H1 (cell line): ENCODE measurements around the gene EMX1. TPM values are rescaled to one million over a fixed set of nuclear protein-coding genes. Genes with fewer than 3 reads are reported as not detected.

ENCODE experiments used
- CHD1 ChIP-seq: IDR thresholded peaks from 2 replicates; pipeline ENCODE4 v1.6.1; 2012; ENCODE audit warnings: low read depth, low read length, improper control_type of control experiment
- KDM5A ChIP-seq: fragments of 200-600 bp; IDR thresholded peaks from 2 replicates; pipeline ENCODE4 v1.7.1; 2012; ENCODE audit warnings: mild to moderate bottlenecking, low read length, inconsistent platforms, mixed read lengths
- PHF8 ChIP-seq: fragments of 200-600 bp; sonication (generic); conservative IDR thresholded peaks from 2 replicates; pipeline ENCODE4 v1.7.1; 2012; ENCODE audit warnings: low read depth, mild to moderate bottlenecking, inconsistent platforms, low read length, moderate library complexity
- RBBP5 ChIP-seq: IDR thresholded peaks from 2 replicates; pipeline ENCODE4 v1.7.1; 2012; ENCODE audit warnings: low read depth, mild to moderate bottlenecking, inconsistent platforms, low read length, moderate library complexity, borderline replicate concordance
- YY1 ChIP-seq: IDR thresholded peaks from 2 replicates; pipeline ENCODE4 v1.6.1; 2011; ENCODE audit warnings: low read depth, mild to moderate bottlenecking, low read length
- polyA plus RNA-seq, 7 experiments: library from polyadenylated mRNA; depleted of rRNA in 3 of 7; stranded (reverse) in 5 of 7; unstranded in 2 of 7; fragments of >200 nt in 5 of 7; fragments of 200-250 nt in 2 of 7; gene quantifications; 1 replicate in 5 of 7; 2 replicates in 1 of 7; 4 replicates in 1 of 7; pipeline versions ENCODE4 v1.2.1 to v1.2.3, GENCODE V29; 2011 to 2013; ENCODE audit warnings: missing spikeins in 2 of 7, mixed read lengths in 2 of 7
- total RNA-seq: library from RNA; stranded (reverse); fragmentation: NEBNext Ultra II Directional; extraction: Animal tissue kit (Norgen Biotek cat#: 25700); gene quantifications from 2 replicates; pipeline ENCODE4 v1.2.1, GENCODE V29; 2021
- TF ChIP-seq, protein P1 (sequence below): fragments of 300-600 bp; sonication (generic); IDR thresholded peaks from 2 replicates; pipeline ENCODE4 v1.7.1; 2012; ENCODE audit warnings: low read length, moderate library complexity, mild to moderate bottlenecking, inconsistent platforms; ENCODE audit not compliant: insufficient replicate concordance

EMX1 gene
- total and polyA plus RNA-seq, 2 of the 8 experiments (the other 6 are each of a cell fraction or from before 2014, with no cell fraction given) = 2.4 to 4.9 TPM

DNA sequence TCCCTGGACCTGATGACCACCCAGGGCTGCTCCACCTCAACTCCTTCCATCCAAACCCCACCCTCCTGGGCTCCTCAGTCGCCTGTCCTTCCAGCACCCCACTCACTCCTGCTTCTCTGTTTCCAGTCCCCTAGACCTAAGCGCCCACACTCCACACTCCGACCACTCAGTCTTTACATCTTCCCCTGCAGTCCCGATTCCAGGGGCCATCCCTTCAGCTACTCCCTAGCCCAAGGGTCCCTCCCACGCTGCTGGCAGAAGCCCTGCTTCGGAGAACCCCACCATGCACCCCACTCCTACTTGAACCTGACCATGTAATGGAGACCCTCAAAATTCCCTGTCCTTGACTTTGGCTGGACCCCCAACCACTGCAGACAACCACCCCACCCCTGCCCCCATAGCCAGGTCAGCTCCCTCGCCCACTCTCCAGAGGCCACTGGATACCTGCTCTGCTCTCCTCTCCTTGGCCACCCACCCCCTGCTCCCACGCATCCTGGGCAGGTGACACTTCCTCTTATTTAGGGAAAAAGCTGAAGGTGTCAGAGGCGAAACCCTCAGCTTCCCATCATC is 28.2 kb downstream of the EMX1 start (continued):
- TF ChIP-seq PHF8 (no peak), RBBP5 (no peak), YY1 (no peak), CHD1 (no peak), KDM5A (no peak)
- TF ChIP-seq, protein P1, sequence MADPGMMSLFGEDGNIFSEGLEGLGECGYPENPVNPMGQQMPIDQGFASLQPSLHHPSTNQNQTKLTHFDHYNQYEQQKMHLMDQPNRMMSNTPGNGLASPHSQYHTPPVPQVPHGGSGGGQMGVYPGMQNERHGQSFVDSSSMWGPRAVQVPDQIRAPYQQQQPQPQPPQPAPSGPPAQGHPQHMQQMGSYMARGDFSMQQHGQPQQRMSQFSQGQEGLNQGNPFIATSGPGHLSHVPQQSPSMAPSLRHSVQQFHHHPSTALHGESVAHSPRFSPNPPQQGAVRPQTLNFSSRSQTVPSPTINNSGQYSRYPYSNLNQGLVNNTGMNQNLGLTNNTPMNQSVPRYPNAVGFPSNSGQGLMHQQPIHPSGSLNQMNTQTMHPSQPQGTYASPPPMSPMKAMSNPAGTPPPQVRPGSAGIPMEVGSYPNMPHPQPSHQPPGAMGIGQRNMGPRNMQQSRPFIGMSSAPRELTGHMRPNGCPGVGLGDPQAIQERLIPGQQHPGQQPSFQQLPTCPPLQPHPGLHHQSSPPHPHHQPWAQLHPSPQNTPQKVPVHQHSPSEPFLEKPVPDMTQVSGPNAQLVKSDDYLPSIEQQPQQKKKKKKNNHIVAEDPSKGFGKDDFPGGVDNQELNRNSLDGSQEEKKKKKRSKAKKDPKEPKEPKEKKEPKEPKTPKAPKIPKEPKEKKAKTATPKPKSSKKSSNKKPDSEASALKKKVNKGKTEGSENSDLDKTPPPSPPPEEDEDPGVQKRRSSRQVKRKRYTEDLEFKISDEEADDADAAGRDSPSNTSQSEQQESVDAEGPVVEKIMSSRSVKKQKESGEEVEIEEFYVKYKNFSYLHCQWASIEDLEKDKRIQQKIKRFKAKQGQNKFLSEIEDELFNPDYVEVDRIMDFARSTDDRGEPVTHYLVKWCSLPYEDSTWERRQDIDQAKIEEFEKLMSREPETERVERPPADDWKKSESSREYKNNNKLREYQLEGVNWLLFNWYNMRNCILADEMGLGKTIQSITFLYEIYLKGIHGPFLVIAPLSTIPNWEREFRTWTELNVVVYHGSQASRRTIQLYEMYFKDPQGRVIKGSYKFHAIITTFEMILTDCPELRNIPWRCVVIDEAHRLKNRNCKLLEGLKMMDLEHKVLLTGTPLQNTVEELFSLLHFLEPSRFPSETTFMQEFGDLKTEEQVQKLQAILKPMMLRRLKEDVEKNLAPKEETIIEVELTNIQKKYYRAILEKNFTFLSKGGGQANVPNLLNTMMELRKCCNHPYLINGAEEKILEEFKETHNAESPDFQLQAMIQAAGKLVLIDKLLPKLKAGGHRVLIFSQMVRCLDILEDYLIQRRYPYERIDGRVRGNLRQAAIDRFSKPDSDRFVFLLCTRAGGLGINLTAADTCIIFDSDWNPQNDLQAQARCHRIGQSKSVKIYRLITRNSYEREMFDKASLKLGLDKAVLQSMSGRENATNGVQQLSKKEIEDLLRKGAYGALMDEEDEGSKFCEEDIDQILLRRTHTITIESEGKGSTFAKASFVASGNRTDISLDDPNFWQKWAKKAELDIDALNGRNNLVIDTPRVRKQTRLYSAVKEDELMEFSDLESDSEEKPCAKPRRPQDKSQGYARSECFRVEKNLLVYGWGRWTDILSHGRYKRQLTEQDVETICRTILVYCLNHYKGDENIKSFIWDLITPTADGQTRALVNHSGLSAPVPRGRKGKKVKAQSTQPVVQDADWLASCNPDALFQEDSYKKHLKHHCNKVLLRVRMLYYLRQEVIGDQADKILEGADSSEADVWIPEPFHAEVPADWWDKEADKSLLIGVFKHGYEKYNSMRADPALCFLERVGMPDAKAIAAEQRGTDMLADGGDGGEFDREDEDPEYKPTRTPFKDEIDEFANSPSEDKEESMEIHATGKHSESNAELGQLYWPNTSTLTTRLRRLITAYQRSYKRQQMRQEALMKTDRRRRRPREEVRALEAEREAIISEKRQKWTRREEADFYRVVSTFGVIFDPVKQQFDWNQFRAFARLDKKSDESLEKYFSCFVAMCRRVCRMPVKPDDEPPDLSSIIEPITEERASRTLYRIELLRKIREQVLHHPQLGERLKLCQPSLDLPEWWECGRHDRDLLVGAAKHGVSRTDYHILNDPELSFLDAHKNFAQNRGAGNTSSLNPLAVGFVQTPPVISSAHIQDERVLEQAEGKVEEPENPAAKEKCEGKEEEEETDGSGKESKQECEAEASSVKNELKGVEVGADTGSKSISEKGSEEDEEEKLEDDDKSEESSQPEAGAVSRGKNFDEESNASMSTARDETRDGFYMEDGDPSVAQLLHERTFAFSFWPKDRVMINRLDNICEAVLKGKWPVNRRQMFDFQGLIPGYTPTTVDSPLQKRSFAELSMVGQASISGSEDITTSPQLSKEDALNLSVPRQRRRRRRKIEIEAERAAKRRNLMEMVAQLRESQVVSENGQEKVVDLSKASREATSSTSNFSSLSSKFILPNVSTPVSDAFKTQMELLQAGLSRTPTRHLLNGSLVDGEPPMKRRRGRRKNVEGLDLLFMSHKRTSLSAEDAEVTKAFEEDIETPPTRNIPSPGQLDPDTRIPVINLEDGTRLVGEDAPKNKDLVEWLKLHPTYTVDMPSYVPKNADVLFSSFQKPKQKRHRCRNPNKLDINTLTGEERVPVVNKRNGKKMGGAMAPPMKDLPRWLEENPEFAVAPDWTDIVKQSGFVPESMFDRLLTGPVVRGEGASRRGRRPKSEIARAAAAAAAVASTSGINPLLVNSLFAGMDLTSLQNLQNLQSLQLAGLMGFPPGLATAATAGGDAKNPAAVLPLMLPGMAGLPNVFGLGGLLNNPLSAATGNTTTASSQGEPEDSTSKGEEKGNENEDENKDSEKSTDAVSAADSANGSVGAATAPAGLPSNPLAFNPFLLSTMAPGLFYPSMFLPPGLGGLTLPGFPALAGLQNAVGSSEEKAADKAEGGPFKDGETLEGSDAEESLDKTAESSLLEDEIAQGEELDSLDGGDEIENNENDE = no peak
